ENCODE data around the gene TRIM26.

- TF ChIP-seq CTCF (conservative IDR thresholded peaks at IDR 0.05) (no peak), ZFX (IDR thresholded peaks at IDR 0.05) (no peak)
These were observed 21.1 kb upstream of the TRIM26 start for GRCh38 chr6:30234356-30234755.
